HG02938 (cell line): ENCODE results near the gene ATN1.
A peak's percentile ranks its signal among the peaks of the same experiment; 100 is the strongest.
"Not testable (repeated sequence)": the region's sequence is repeated elsewhere in the genome, so short reads cannot be mapped to it uniquely, and the experiment has no call there.

Source experiments
- ATAC-seq: cut with Tn5 transposase; IDR thresholded peaks from one replicate; pipeline ENCODE4 v1.9.1; 2021; ENCODE audit warnings: mild to moderate bottlenecking, moderate library complexity; ENCODE audit not compliant: unreplicated experiment

Gene ATN1

GRCh38 chr12:6927379-6928021 is at the start of gene ATN1:
Gene ATN1, plus strand, starts transcription at chr12:6927959. Its CDS starts 6,043 bp downstream, at chr12:6934002.
- no peak for ATAC-seq

- ATAC-seq, result not testable (repeated sequence)
These were observed 47.9 kb upstream of the ATN1 start for GRCh38 chr12:6879824-6880223.

DNA sequence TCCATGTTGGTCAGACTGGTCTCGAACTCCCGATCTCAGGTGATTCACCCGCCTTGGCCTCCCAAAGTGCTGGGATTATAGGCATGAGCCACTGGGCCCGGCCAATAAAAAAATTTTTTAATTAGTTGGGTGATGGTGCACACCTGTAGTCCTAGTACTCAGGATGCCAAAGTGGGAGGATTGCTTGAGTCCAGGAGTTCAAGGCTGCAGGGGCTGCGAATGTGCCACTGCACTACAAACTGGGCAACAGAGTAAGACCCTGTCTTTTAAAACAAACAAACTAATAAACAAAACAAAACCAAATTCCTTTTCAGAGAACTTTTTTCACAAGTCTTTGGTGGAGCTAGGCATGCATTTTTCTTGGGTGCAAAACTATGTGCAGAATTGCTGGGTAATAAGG is 44.5 kb upstream of the ATN1 start:
- ATAC-seq, result no peak

GRCh38 chr12:6883683-6884082 is 44.1 kb upstream of the ATN1 start:
- no peak for ATAC-seq

GRCh38 chr12:6884539-6884938 is 43.2 kb upstream of the ATN1 start:
- no peak for ATAC-seq

DNA sequence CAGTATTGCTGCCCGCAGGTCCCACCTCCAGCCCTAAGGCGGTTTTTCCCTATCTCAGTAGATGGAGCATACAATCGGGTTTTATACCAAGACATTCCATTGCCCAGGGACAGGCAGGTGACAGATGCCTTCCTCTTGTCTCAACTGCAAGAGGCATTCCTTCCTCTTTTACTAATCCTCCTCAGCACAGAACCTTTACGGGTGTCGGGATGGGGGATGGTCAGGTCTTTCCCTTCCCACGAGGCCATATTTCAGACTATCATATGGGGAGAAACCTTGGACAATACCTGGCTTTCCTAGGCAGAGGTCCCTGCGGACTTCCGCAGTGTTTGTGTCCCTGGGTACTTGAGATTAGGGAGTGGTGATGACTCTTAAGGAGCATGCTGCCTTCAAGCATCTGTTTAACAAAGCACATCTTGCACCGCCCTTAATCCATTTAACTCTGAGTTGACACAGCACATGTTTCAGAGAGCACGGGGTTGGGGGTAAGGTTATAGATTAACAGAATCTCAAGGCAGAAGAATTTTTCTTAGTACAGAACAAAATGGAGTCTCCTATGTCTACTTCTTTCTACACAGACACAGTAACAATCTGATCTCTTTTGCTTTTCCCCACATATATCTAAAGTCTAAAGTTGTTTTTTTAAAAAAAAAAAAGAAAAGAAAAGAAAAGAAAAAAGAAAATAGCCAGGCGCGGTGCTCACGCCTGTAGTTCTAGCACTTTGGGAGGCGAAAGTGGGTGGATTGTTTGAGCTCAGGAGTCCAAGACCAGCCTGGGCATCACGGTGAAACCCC is 41.4 kb upstream of the ATN1 start:
- ATAC-seq, result not testable (repeated sequence)

- ATAC-seq, result no peak
These were observed 40.3 kb upstream of the ATN1 start for GRCh38 chr12:6887460-6887859.

GRCh38 chr12:6888360-6888759 is 39.4 kb upstream of the ATN1 start:
- ATAC-seq, result no peak

- ATAC-seq, result not testable (repeated sequence)
These were observed 39.0 kb upstream of the ATN1 start for GRCh38 chr12:6888794-6889193.

GRCh38 chr12:6889775-6890573 is 37.8 kb upstream of the ATN1 start:
- ATAC-seq, result not testable (repeated sequence)

GRCh38 chr12:6890789-6891645 is 36.7 kb upstream of the ATN1 start:
- peak; percentile 87 for ATAC-seq

- ATAC-seq, result no peak
These were observed 36.1 kb upstream of the ATN1 start for GRCh38 chr12:6891646-6892001.

GRCh38 chr12:6892683-6893082 is 35.1 kb upstream of the ATN1 start:
- not testable (repeated sequence) for ATAC-seq

DNA sequence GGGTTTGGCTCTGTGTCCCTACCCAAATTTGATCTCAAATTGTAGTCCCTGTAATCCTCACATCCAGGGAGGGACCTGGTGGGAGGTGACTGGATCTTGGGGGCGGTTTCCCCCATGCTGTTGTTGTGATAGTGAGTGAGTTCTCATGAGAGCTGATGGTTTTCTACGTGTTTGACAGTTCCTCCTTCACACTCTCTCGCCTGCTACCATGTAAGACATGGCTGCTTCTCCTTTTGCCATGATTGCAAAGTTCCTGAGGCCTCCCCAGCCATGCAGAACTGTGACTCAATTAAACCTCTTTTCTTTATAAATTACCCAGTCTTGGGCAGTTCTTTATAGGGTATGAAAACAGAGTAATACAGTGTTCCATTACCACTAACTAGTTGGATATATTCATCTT is 33.4 kb upstream of the ATN1 start:
- no peak for ATAC-seq

DNA sequence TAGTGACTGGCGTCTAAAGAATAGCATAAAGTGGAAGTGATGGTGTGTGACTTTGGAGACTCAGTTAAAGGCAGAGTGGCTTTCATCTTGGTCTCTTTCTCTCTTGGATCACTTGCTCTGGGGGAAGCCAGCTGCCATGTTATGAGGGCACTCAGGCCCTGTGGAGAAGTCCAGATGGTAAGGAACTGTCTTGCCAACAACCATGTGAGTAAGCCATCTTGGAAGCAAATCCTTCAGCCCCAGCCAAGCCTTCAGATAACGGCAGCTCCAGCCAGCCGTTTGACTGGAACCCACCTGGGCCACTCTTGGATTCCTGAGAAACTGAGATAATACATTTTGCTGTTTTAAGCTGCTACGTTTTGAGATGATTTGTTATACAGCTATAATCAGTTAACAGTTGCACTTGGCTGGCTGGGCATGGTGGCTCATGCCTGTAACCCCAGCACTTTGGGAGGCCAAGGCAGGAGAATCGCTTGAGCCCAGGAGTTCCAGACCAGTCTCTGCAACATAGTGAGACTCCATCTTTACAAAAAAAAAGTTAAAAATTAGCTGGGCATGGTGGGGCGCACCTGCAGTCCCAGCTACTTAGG is 30.8 kb upstream of the ATN1 start:
- ATAC-seq, result no peak

- ATAC-seq, result no peak
These were observed 28.3 kb upstream of the ATN1 start for GRCh38 chr12:6899427-6899826.

- no peak for ATAC-seq
These were observed 27.8 kb upstream of the ATN1 start for GRCh38 chr12:6899837-6900519.

DNA sequence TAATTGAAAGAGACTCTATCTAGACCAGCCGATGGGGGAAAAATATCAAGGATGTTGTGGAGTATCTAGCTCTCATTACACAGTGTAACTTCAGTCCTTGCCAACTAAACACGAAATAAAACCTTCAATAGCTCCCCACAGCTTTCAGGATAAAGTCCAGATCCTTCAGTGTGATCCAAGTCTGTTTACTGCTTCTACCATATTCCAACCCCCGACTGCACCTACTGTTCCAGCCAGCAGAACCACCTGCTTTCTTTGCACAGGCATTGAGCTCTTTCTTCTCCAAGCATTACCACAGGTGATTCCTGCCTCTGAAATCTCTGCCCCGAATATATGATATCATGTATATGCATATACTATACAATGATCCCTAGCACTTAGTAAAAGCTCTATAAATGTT is 25.3 kb upstream of the ATN1 start:
- ATAC-seq, result no peak

GRCh38 chr12:6903722-6904121 is 24.0 kb upstream of the ATN1 start:
- ATAC-seq, result no peak
